Measurements from ENCODE around the gene CARNS1.

DNA sequence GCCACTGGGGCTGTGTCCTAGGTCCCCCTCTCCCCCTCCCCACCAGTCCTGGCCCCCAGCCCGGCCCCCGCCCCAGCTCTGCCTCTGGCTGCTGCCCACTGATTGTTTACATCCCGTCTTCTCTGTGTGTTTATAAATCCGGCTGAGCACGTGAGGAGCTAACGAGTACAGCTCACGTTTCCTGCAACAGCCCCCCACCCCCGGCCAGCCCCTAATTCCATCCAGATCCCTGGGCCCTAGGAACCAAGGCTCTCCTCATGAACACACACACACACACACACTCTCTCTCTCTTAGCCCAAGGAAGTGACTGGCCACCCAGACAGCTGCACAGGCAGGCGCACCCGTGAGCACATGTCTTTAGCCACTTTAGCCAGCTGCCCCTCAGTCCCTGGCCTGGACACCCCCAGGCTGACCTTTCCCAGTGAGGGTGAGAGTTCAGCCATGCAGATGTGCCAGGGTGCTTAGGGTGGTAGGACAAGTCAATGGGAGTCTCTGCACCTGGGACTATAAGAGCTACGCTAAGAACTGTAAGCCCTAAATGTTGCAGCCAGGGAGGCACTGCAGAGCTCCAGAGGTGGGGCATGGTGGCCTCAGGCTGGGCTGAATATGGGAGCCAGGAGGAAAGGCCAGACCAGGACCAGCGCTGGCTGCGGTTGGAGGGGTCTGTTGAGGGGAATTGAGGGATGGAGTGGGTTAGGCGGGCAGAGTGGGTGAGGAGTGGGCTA, 45.0 kb upstream of the CARNS1 start:
- TF ChIP-seq CTCF (IDR thresholded peaks at IDR 0.05 in 8 of 11, conservative IDR thresholded peaks at IDR 0.05 in 3 of 11) (no peak), POLR2A (IDR thresholded peaks at IDR 0.05) (no peak), POLR2AphosphoS5 (IDR thresholded peaks at IDR 0.05) (no peak)

Data from spleen (tissue), 7 donors.